Measurements from ENCODE around the gene CD164.
"Not testable (repeated sequence)": the region's sequence is repeated elsewhere in the genome, so short reads cannot be mapped to it uniquely, and the experiment has no call there.

Gene CD164

GRCh38 chr6:109340811-109341210 is 41.5 kb downstream of the CD164 start:
- Mint-ChIP-seq H3K4me3 (no peak overlapping the region), H3K36me3 (no peaks in the 10 kb centered on the region), H3K27ac (peak overlapping the region; percentile 74), H3K4me1 (no peaks in the 10 kb centered on the region), H3K9me3 (no peaks in the 10 kb centered on the region)
- ATAC-seq, result no peak
- no peak for DNase-seq (ENCODE audit: low spot score in 2 of 2)

DNA sequence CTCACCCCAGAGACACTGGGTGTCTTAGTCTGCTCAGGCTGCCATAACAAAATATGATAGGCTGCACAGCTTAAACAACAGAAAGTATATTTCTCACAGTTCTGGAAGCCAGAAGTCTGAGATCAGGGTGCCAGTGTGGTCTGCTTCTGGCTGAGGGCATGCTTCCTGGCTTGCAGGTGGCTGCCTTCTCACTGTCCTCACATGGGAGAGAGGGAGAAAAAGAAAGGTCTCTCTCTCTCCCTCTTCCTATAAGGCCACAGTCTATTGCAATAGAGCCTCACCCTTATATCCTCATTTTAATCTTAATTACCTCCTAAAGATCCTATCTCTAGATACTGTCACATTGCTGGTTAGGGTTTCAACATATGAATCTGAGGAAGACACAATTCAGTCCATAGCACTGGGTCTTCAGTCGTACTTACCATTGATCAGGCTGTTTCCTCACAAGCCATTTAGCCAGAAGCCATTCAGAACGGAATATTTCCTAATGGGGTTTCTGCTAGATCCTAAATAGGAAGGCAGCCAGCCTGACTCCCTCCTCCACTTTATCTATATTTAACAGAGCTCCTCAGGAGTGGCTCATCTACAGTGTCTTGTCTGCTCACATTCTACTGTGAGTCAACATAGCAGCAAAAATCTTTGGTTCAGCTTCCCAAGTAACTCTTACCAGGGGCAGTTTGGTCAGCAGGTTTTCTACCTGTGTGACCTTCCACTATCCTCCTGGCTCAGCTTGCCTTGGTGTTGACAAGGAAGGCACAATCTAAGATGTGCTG is 42.2 kb downstream of the CD164 start:
- H3K27ac Mint-ChIP-seq, result peak overlapping the region; percentile 45
- DNase-seq (ENCODE audit: low spot score in 2 of 2) (no peak), ATAC-seq (no peak)
- H3K4me3 Mint-ChIP-seq, result no peak overlapping the region
- H3K36me3 Mint-ChIP-seq, result no peaks in the 10 kb centered on the region
- no peaks in the 10 kb centered on the region for H3K4me1 Mint-ChIP-seq
- H3K9me3 Mint-ChIP-seq, result no peaks in the 10 kb centered on the region

- Mint-ChIP-seq H3K9me3 (no peaks in the 10 kb centered on the region), H3K4me1 (no peaks in the 10 kb centered on the region), H3K36me3 (peaks cover 5% of the 10 kb centered on the region), H3K4me3 (no peak overlapping the region), H3K27ac (peak overlapping the region; percentile 33)
- ATAC-seq (no peak), DNase-seq (ENCODE audit: low spot score in 2 of 2) (no peak)
Measured at GRCh38 chr6:109336221-109336961, 45.9 kb downstream of the CD164 start.

DNA sequence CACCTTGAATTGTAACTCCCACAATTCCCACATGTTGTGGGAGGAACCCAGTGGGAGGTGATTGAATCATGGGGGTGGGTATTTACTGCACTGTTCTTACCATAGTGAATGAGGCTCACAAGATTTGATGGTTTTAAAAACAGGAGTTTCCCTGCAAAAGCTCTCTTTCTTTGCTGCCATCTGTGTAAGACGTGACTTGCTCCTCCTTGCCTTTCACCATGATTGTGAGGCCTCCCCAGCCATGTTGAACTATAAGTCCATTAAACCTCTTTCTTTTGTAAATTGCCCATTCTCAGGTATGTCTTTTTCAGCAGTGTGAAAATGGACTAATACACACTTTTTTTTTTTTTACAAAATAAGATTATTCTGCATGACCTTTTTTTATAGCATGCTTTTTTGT is 48.4 kb downstream of the CD164 start:
- not testable (repeated sequence) for H3K36me3 Mint-ChIP-seq; H3K4me3 Mint-ChIP-seq; ATAC-seq; H3K4me1 Mint-ChIP-seq; H3K9me3 Mint-ChIP-seq; DNase-seq (ENCODE audit: low spot score in 2 of 2)
- H3K27ac Mint-ChIP-seq, result peak overlapping the region; percentile 21

DNA sequence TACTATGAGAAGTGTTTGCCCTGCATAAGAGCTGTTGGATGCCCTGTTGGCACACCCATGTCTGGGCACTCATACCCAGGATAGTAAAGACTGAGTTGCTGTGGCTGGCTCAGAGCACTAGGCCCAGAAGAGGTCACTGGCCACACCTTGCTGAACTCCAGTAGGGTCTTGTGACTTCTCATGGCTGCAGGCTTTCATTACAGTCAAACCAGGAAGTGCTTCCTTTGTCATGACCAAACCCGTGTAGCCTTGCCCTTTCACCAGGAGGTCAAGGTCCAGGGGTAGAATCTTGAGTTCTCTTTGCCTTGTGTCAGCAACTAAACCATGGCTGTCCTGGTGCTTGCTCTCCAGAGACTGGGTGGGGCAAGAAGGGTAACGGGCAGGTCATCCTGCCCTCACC is 49.5 kb downstream of the CD164 start:
- Mint-ChIP-seq H3K27ac (no peak overlapping the region), H3K4me3 (no peak overlapping the region)

DNA sequence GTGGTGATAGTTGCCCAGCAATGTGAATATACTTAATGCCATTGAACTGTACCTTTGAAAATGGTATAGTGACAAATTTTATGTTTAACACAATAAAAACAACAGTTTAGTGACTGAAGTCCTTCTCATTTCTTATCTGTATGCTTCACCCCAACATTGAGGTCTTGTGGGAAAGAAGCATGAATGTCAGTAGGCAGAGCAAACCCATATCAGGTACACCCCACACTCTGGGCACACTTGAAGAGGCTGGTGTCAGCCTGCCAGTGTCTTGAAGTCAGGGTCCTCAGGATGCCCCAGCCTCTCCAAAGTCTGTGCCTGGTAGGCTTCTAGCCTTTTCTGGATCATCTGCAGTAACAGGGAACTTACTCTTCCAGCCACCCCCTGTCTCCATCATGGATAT is 51.2 kb downstream of the CD164 start:
- ATAC-seq (no peak), DNase-seq (ENCODE audit: low spot score in 2 of 2) (no peak)
- Mint-ChIP-seq H3K4me1 (no peaks in the 10 kb centered on the region), H3K9me3 (no peaks in the 10 kb centered on the region), H3K27ac (no peak overlapping the region), H3K4me3 (no peak overlapping the region), H3K36me3 (peaks cover 5% of the 10 kb centered on the region)

More for the DNA sequence above, 49.5 kb downstream of the CD164 start:
- DNase-seq (ENCODE audit: low spot score in 2 of 2) (no peak), ATAC-seq (peak; percentile 40)
- Mint-ChIP-seq H3K36me3 (peaks cover 5% of the 10 kb centered on the region), H3K4me1 (no peaks in the 10 kb centered on the region), H3K9me3 (no peaks in the 10 kb centered on the region)

DNA sequence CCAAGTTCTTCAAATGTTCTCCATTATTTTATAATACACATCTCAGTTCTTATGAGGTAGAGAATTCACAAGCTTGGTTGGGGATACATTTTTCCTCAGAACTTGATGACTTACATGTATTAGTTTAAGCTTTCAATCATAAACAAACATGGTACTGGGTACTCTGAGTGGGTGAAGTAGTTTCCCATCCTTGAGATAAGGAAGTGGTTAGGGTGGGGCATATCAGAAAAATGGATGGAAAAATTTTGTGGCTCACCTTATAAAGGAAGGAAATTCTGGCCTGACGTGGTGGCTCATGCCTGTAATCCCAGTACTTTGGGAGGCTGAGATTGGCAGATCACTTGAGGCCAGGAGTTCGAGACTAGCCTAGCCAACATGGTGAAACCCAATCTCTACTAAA is 52.0 kb downstream of the CD164 start:
- Mint-ChIP-seq H3K36me3 (peaks cover 5% of the 10 kb centered on the region), H3K4me1 (no peaks in the 10 kb centered on the region)
- DNase-seq (ENCODE audit: low spot score in 2 of 2), result no peak

DNA sequence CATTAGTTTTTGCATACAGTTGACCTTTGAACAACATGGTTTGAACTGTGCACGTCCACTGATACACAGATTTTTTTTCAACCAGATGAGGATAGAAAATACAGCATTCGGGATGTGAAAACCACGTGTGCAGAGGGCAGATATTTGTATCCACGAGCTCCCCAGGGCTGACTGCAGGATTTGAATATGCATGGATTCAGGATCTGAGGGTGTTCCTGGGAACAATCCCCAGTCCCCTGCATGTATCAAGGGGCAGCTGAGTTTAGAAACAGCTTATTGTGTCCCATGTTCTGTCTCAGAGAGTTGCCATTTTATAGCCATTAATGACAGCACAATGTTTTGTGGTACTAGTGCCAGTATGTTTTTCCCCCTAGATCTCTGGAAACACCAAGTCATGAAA is 53.6 kb downstream of the CD164 start:
- DNase-seq (ENCODE audit: low spot score in 2 of 2) (no peak), ATAC-seq (no peak)
- no peaks in the 10 kb centered on the region for H3K4me1 Mint-ChIP-seq
- no peak overlapping the region for H3K4me3 Mint-ChIP-seq
- H3K36me3 Mint-ChIP-seq, result no peaks in the 10 kb centered on the region
- H3K9me3 Mint-ChIP-seq, result no peaks in the 10 kb centered on the region
- no peak overlapping the region for H3K27ac Mint-ChIP-seq

More for the DNA sequence above, 52.0 kb downstream of the CD164 start:
- ATAC-seq, result no peak
- H3K4me3 Mint-ChIP-seq, result no peak overlapping the region
- H3K9me3 Mint-ChIP-seq, result no peaks in the 10 kb centered on the region
- no peak overlapping the region for H3K27ac Mint-ChIP-seq

DNA sequence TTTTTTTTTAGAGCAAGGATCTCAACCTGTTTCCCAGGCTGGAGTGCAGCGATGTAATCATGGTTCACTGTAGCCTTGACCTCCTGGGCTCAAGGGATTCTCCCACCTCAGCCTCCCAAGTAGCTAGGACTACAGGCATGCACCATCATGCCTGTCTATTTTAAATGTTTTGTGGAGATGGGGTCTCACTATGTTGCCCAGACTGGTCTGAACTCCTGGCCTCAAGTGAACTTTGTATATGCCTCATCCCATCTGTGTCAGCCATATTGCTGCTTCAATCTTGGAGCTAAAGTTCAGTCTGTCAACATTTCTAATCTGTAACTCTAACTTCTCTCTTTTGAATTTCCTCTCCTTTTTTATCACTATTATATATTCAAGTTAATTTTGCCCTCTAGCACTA is 54.3 kb downstream of the CD164 start:
- DNase-seq (ENCODE audit: low spot score in 2 of 2), result no peak
- Mint-ChIP-seq H3K4me1 (no peaks in the 10 kb centered on the region), H3K27ac (no peak overlapping the region), H3K9me3 (no peaks in the 10 kb centered on the region), H3K36me3 (no peaks in the 10 kb centered on the region), H3K4me3 (no peak overlapping the region)
- no peak for ATAC-seq

DNA sequence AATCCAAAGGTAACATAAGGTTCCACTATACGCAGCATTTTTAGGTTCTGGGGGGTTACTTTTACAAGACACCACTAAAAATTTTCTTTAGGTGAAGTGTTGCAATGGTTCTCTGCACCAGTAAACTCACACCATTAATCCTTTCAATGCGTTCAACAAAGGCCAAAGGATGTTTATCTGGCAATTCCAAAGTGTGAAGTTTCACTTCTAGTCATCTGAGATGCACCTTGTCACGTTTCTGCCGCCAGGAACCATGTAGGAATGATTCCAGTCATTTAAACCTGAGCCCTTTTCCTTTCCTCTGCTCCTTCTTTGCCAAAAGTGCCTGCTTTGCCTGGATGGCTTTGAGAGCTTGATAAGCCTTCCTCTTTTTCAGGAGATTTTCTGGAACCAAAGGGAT is 54.8 kb downstream of the CD164 start:
- H3K4me1 Mint-ChIP-seq, result peaks cover 4% of the 10 kb centered on the region
- H3K36me3 Mint-ChIP-seq, result no peaks in the 10 kb centered on the region
- no peak for ATAC-seq
- DNase-seq (ENCODE audit: low spot score in 2 of 2), result no peak
- no peak overlapping the region for H3K4me3 Mint-ChIP-seq
- no peaks in the 10 kb centered on the region for H3K9me3 Mint-ChIP-seq
- no peak overlapping the region for H3K27ac Mint-ChIP-seq

GRCh38 chr6:109326351-109326750 is 55.9 kb downstream of the CD164 start:
- Mint-ChIP-seq H3K27ac (no peak overlapping the region), H3K4me3 (no peak overlapping the region), H3K9me3 (no peaks in the 10 kb centered on the region), H3K4me1 (peaks cover 6% of the 10 kb centered on the region), H3K36me3 (no peaks in the 10 kb centered on the region)
- DNase-seq (ENCODE audit: low spot score in 2 of 2) (no peak), ATAC-seq (no peak)

- H3K36me3 Mint-ChIP-seq, result no peaks in the 10 kb centered on the region
- H3K27ac Mint-ChIP-seq, result no peak overlapping the region
- H3K4me1 Mint-ChIP-seq, result peaks cover 6% of the 10 kb centered on the region
- no peak overlapping the region for H3K4me3 Mint-ChIP-seq
- no peak for DNase-seq (ENCODE audit: low spot score in 2 of 2)
- no peak for ATAC-seq
- H3K9me3 Mint-ChIP-seq, result no peaks in the 10 kb centered on the region
Measured at GRCh38 chr6:109325400-109325801, 56.9 kb downstream of the CD164 start.

- no peaks in the 10 kb centered on the region for H3K9me3 Mint-ChIP-seq
- H3K36me3 Mint-ChIP-seq, result no peaks in the 10 kb centered on the region
- H3K4me1 Mint-ChIP-seq, result peaks cover 6% of the 10 kb centered on the region
- H3K4me3 Mint-ChIP-seq, result no peak overlapping the region
- DNase-seq (ENCODE audit: low spot score in 2 of 2), result no peak
- no peak overlapping the region for H3K27ac Mint-ChIP-seq
- ATAC-seq, result no peak
Measured at GRCh38 chr6:109323241-109323640, 59.0 kb downstream of the CD164 start.

- no peak for DNase-seq (ENCODE audit: low spot score in 2 of 2)
- H3K4me1 Mint-ChIP-seq, result peaks cover 6% of the 10 kb centered on the region
- no peak overlapping the region for H3K4me3 Mint-ChIP-seq
- no peak overlapping the region for H3K27ac Mint-ChIP-seq
- H3K36me3 Mint-ChIP-seq, result no peaks in the 10 kb centered on the region
- no peak for ATAC-seq
- no peaks in the 10 kb centered on the region for H3K9me3 Mint-ChIP-seq
Measured at GRCh38 chr6:109322825-109323224, 59.4 kb downstream of the CD164 start.

DNA sequence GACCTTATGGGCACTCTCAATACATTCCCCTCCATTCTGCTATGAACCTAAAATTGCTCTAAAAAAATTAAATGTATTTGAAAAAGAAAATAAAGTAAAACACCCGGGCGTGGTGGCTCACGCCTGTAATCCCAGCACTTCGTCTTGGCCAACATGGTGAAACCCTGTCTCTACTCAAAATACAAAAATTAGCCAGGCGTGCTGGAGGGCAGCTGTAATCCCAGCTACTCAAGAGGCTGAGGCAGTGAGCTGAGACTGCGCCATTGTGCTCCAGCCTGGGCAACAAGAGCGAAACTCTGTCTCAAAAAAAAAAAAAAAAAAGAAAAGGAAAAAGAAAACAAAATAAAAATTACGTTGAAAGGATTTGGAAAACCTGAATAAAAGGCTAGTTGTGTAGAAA is 60.5 kb downstream of the CD164 start:
- peaks cover 6% of the 10 kb centered on the region for H3K4me1 Mint-ChIP-seq
- no peak for ATAC-seq
- no peak overlapping the region for H3K27ac Mint-ChIP-seq
- H3K9me3 Mint-ChIP-seq, result no peaks in the 10 kb centered on the region
- H3K4me3 Mint-ChIP-seq, result no peak overlapping the region
- H3K36me3 Mint-ChIP-seq, result no peaks in the 10 kb centered on the region
- no peak for DNase-seq (ENCODE audit: low spot score in 2 of 2)

GRCh38 chr6:109320072-109320471 is 62.2 kb downstream of the CD164 start:
- Mint-ChIP-seq H3K4me1 (peaks cover 6% of the 10 kb centered on the region), H3K9me3 (no peaks in the 10 kb centered on the region), H3K4me3 (no peak overlapping the region), H3K27ac (no peak overlapping the region), H3K36me3 (no peaks in the 10 kb centered on the region)
- no peak for ATAC-seq
- DNase-seq (ENCODE audit: low spot score in 2 of 2), result no peak
